HepG2 (cell line): ENCODE measurements around the gene CPT1B. TPM values are rescaled to one million over a fixed set of nuclear protein-coding genes. Genes with fewer than 3 reads are reported as not detected.

ENCODE experiments used
- ELK4 ChIP-seq: sonication (generic); formaldehyde crosslinking; IDR thresholded peaks from 2 replicates; pipeline ENCODE4 v1.9.0; 2021; ENCODE audit warnings: missing genetic modification reagents, borderline replicate concordance
- GABPA ChIP-seq, 2 experiments: IDR thresholded peaks; 2 replicates each; pipeline ENCODE4 v1.6.1; 2011 to 2016; ENCODE audit warnings: low read depth in 2 of 2, low read length in 1 of 2, missing biosample characterization in 1 of 2, missing genetic modification characterization in 1 of 2
- HDAC1 ChIP-seq: sonication (generic); formaldehyde crosslinking; IDR thresholded peaks from 2 replicates; pipeline ENCODE4 v1.5.1; 2020; ENCODE audit warnings: mild to moderate bottlenecking, missing genetic modification reagents
- IRF2 ChIP-seq: IDR thresholded peaks from 2 replicates; pipeline ENCODE4 v1.6.1; 2018; ENCODE audit warnings: missing genetic modification reagents, missing compliant biosample characterization
- MEIS2 ChIP-seq: sonication (generic); formaldehyde crosslinking; IDR thresholded peaks from 2 replicates; pipeline ENCODE4 v1.9.0; 2021; ENCODE audit warnings: mild to moderate bottlenecking, missing genetic modification reagents
- NFIC ChIP-seq: IDR thresholded peaks from 2 replicates; pipeline ENCODE4 v1.6.1; 2012; ENCODE audit warnings: mild to moderate bottlenecking, low read length, inconsistent platforms
- SOX6 ChIP-seq, 2 experiments: fragments of 450-650 bp in 1 of 2; sonication (generic) in 1 of 2; formaldehyde crosslinking in 1 of 2; IDR thresholded peaks; 2 replicates each; pipeline versions ENCODE4 v1.4.0 to v1.6.1; 2017 to 2020; ENCODE audit warnings: antibody characterized with exemption in 1 of 2, mild to moderate bottlenecking in 1 of 2, missing genetic modification reagents in 1 of 2
- SRSF4 ChIP-seq: fragments of 200-400 bp; formaldehyde crosslinking; IDR thresholded peaks from one replicate; pipeline ENCODE4 v1.6.1; 2018; ENCODE audit warnings: mild to moderate bottlenecking, low read depth, low read length, moderate library complexity; ENCODE audit not compliant: poor library complexity, severe bottlenecking
- THAP11 ChIP-seq: IDR thresholded peaks from 2 replicates; pipeline ENCODE4 v1.6.1; 2016; ENCODE audit warnings: missing biosample characterization, missing genetic modification reagents
- ZBTB2 ChIP-seq: sonication (generic); formaldehyde crosslinking; IDR thresholded peaks from 2 replicates; pipeline ENCODE4 v1.8.0; 2022; ENCODE audit warnings: low read depth, missing genetic modification reagents
- ZBTB39 ChIP-seq: sonication (generic); formaldehyde crosslinking; IDR thresholded peaks from 2 replicates; pipeline ENCODE4 v1.5.0; 2020; ENCODE audit warnings: missing genetic modification reagents
- ZKSCAN1 ChIP-seq: fragments of 150-350 bp; IDR thresholded peaks from 2 replicates; pipeline ENCODE4 v1.6.1; 2014; ENCODE audit warnings: low read length
- ZNF18 ChIP-seq: sonication (generic); formaldehyde crosslinking; IDR thresholded peaks from 2 replicates; pipeline ENCODE4 v1.8.0; 2022; ENCODE audit warnings: mild to moderate bottlenecking, missing genetic modification reagents; ENCODE audit not compliant: insufficient replicate concordance
- ZNF549 ChIP-seq: sonication (generic); formaldehyde crosslinking; IDR thresholded peaks from 2 replicates; pipeline ENCODE4 v1.5.0; 2020; ENCODE audit warnings: missing genetic modification reagents
- ZNF619 ChIP-seq: sonication (generic); formaldehyde crosslinking; IDR thresholded peaks from 2 replicates; pipeline ENCODE4 v1.4.0; 2020; ENCODE audit warnings: mild to moderate bottlenecking, missing genetic modification reagents
- ZNF724P ChIP-seq: sonication (generic); formaldehyde crosslinking; IDR thresholded peaks from 2 replicates; pipeline ENCODE4 v1.8.0; 2022; ENCODE audit warnings: missing genetic modification reagents, borderline replicate concordance
- ZNF773 ChIP-seq: sonication (generic); formaldehyde crosslinking; IDR thresholded peaks from 2 replicates; pipeline ENCODE4 v1.4.0; 2020; ENCODE audit warnings: missing genetic modification reagents, borderline replicate concordance
- ZNF816 ChIP-seq: sonication (generic); formaldehyde crosslinking; IDR thresholded peaks from 2 replicates; pipeline ENCODE4 v1.8.0; 2022; ENCODE audit warnings: missing genetic modification reagents, mild to moderate bottlenecking, borderline replicate concordance
- polyA plus RNA-seq, 8 experiments: library from polyadenylated mRNA; depleted of rRNA in 3 of 8; stranded (reverse) in 7 of 8; unstranded in 1 of 8; fragments of >200 nt; fragmentation: Illumina TruSeq in 4 of 8; extraction: Trizol in 4 of 8; gene quantifications; 2 replicates each; pipeline versions ENCODE4 v1.2.1 to v1.2.3, GENCODE V29; 2011 to 2016; ENCODE audit warnings: low read depth in 4 of 8, missing spikeins in 1 of 8, mixed read lengths in 1 of 8; ENCODE audit not compliant: insufficient read depth in 1 of 8
- total RNA-seq, 5 experiments: library from RNA; depleted of rRNA; stranded (reverse); fragments of >200 nt; fragmentation: Illumina TruSeq; extraction: Trizol; gene quantifications; 2 replicates each; pipeline ENCODE4 v1.2.3, GENCODE V29; 2016; ENCODE audit warnings: low read depth in 1 of 5
- TF ChIP-seq, protein P1 (sequence below): sonication (generic); formaldehyde crosslinking; IDR thresholded peaks from 2 replicates; pipeline ENCODE4 v1.8.1; 2023; ENCODE audit warnings: mild to moderate bottlenecking, missing genetic modification reagents
- TF ChIP-seq, protein P2 (sequence below): sonication (generic); formaldehyde crosslinking; IDR thresholded peaks from 2 replicates; pipeline ENCODE4 v1.8.0; 2022; ENCODE audit warnings: mild to moderate bottlenecking, missing genetic modification reagents

CPT1B gene
- total and polyA plus RNA-seq, 2 of the 13 experiments (the other 11 are each of a cell fraction or from before 2014, with no cell fraction given), result 9.2 to 19.5 TPM

GRCh38 chr22:50529897-50530579 lies 48.2 kb downstream of the CPT1B start, which contains the start of gene TYMP (continued):
- TF ChIP-seq, protein P1, sequence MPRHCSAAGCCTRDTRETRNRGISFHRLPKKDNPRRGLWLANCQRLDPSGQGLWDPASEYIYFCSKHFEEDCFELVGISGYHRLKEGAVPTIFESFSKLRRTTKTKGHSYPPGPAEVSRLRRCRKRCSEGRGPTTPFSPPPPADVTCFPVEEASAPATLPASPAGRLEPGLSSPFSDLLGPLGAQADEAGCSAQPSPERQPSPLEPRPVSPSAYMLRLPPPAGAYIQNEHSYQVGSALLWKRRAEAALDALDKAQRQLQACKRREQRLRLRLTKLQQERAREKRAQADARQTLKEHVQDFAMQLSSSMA, result no peak
- TF ChIP-seq SRSF4, result no peak
- no peak for TF ChIP-seq ZKSCAN1
- TF ChIP-seq, protein P2, sequence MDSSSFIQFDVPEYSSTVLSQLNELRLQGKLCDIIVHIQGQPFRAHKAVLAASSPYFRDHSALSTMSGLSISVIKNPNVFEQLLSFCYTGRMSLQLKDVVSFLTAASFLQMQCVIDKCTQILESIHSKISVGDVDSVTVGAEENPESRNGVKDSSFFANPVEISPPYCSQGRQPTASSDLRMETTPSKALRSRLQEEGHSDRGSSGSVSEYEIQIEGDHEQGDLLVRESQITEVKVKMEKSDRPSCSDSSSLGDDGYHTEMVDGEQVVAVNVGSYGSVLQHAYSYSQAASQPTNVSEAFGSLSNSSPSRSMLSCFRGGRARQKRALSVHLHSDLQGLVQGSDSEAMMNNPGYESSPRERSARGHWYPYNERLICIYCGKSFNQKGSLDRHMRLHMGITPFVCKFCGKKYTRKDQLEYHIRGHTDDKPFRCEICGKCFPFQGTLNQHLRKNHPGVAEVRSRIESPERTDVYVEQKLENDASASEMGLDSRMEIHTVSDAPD (CRISPR knock-in tag), result no peak
- no peak for TF ChIP-seq SOX6 (IDR thresholded peaks at IDR 0.05)
- TF ChIP-seq SOX6 (CRISPR knock-in tag; IDR thresholded peaks at IDR 0.05), result peak; percentile 63; the same call in 1 of the 2 replicates
- no peak; the same call in 1 of the 2 replicates for TF ChIP-seq ZNF724P (CRISPR knock-in tag)
- TF ChIP-seq NFIC, result no peak; the same call in 1 of the 2 replicates
- TF ChIP-seq ZNF773, result 0 out of 2 replicates have a peak, but pooled peaks have one; percentile 46
- TF ChIP-seq ZNF619 (CRISPR knock-in tag), result no peak
- TF ChIP-seq THAP11, result peak; percentile 60; the same call in 1 of the 2 replicates
- TF ChIP-seq ZBTB2 (CRISPR knock-in tag), result peak; percentile 63
- TF ChIP-seq ELK4 (CRISPR knock-in tag), result no peak
- no peak for TF ChIP-seq ZNF18
- peak; percentile 13; the same call in 1 of the 2 replicates for TF ChIP-seq MEIS2
- TF ChIP-seq IRF2, result 0 out of 2 replicates have a peak, but pooled peaks have one; percentile 61
- no peak for TF ChIP-seq GABPA (IDR thresholded peaks at IDR 0.05; ENCODE audit: low read depth, low read length)
- TF ChIP-seq GABPA (CRISPR knock-in tag; IDR thresholded peaks at IDR 0.05; ENCODE audit: low read depth), result no peak; the same call in 1 of the 2 replicates
- no peak for TF ChIP-seq HDAC1 (CRISPR knock-in tag)
- TF ChIP-seq ZNF549 (CRISPR knock-in tag), result no peak
- no peak for TF ChIP-seq ZNF816 (CRISPR knock-in tag)
- TF ChIP-seq ZBTB39, result no peak; the same call in 1 of the 2 replicates
